ENCODE measurements around the gene RNF34. TPM values are rescaled to one million over a fixed set of nuclear protein-coding genes. Genes with fewer than 3 reads are reported as not detected.
A peak's percentile ranks its signal among the peaks of the same experiment; 100 is the strongest.

Gene RNF34
- total and polyA plus RNA-seq, 2 of the 13 experiments (the other 11 are each of a cell fraction or from before 2014, with no cell fraction given) = 36.8 to 53.2 TPM

DNA sequence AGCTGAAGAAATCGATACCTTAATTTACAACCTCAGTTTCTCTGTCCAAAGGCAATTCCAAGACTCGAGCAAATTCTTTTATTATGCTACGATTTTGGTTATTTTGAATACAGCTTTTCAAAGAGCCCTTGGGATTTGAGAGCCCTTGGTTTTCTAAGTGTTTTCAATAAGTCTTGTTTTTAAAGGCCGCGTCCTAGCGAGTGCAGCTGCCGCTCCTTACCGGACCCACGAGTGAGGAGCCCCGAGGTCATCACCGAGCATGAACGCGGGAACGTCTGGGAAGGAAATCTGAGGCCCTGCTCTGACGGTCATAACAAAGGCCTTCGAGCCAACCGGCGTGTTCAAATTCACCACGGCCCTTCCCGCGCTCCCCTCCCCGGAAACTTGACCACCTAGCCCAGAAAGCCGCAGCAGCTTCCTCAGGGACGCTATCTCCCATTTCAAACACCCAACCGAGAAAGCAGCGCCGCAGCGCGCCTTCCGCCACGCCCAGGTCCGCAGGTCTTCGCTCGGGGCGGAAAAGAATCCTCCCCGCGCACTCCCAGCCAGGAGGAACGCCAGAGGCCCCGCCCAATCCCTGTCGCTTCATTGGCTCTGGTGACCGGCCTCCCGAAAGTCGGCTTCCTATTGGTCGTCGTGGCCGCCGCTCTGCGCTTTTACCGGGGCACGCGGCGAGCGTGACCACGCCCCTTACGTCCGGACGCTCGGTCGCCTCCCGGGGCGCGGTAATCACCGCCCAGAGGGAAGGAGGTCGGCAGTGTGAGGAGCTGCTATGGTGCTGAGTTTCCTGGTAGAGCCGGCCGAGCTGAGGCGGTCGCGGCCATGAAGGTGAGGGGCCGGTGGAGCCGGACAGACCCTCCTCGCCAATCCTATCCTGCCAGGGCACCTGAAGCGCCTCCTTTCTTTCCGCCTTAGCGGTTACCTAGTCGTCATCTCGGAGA is at the start of gene RNF34 (continued):
- no peak for TF ChIP-seq ZKSCAN8 (CRISPR knock-in tag; IDR thresholded peaks at IDR 0.05; ENCODE audit: borderline replicate concordance)
- TF ChIP-seq, protein P1, sequence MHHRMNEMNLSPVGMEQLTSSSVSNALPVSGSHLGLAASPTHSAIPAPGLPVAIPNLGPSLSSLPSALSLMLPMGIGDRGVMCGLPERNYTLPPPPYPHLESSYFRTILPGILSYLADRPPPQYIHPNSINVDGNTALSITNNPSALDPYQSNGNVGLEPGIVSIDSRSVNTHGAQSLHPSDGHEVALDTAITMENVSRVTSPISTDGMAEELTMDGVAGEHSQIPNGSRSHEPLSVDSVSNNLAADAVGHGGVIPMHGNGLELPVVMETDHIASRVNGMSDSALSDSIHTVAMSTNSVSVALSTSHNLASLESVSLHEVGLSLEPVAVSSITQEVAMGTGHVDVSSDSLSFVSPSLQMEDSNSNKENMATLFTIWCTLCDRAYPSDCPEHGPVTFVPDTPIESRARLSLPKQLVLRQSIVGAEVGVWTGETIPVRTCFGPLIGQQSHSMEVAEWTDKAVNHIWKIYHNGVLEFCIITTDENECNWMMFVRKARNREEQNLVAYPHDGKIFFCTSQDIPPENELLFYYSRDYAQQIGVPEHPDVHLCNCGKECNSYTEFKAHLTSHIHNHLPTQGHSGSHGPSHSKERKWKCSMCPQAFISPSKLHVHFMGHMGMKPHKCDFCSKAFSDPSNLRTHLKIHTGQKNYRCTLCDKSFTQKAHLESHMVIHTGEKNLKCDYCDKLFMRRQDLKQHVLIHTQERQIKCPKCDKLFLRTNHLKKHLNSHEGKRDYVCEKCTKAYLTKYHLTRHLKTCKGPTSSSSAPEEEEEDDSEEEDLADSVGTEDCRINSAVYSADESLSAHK (CRISPR knock-in tag; IDR thresholded peaks at IDR 0.05; ENCODE audit: borderline replicate concordance) = no peak
- TF ChIP-seq RARA (CRISPR knock-in tag; IDR thresholded peaks at IDR 0.05) = no peak; the same call in 1 of the 2 replicates
- TF ChIP-seq RFX3 (CRISPR knock-in tag; IDR thresholded peaks at IDR 0.05) = no peak
- TF ChIP-seq ZBTB20 (CRISPR knock-in tag; IDR thresholded peaks at IDR 0.05; ENCODE audit: borderline replicate concordance, low read depth) = no peak
- no peak for TF ChIP-seq GFI1 (CRISPR knock-in tag; IDR thresholded peaks at IDR 0.05; ENCODE audit: borderline replicate concordance)
- 0 out of 4 replicates have a peak, but pooled peaks of 1 of the 2 experiments have one; percentile 4 for TF ChIP-seq NR2F1 (CRISPR knock-in tag; IDR thresholded peaks at IDR 0.05)
- TF ChIP-seq, protein P2, sequence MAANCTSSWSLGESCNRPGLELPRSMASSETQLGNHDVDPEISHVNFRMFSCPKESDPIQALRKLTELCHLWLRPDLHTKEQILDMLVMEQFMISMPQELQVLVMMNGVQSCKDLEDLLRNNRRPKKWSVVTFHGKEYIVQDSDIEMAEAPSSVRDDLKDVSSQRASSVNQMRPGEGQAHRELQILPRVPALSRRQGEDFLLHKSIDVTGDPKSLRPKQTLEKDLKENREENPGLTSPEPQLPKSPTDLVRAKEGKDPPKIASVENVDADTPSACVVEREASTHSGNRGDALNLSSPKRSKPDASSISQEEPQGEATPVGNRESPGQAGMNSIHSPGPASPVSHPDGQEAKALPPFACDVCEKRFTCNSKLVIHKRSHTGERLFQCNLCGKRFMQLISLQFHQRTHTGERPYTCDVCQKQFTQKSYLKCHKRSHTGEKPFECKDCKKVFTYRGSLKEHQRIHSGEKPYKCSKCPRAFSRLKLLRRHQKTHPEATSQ (CRISPR knock-in tag; IDR thresholded peaks at IDR 0.05; ENCODE audit: borderline replicate concordance) = no peak
- peak; percentile 55 for TF ChIP-seq FOSL2 (CRISPR knock-in tag; IDR thresholded peaks at IDR 0.05)
- no peak for TF ChIP-seq PTBP1 (IDR thresholded peaks at IDR 0.05; ENCODE audit: low read depth, low read length, poor library complexity, severe bottlenecking)
- TF ChIP-seq, protein P3, sequence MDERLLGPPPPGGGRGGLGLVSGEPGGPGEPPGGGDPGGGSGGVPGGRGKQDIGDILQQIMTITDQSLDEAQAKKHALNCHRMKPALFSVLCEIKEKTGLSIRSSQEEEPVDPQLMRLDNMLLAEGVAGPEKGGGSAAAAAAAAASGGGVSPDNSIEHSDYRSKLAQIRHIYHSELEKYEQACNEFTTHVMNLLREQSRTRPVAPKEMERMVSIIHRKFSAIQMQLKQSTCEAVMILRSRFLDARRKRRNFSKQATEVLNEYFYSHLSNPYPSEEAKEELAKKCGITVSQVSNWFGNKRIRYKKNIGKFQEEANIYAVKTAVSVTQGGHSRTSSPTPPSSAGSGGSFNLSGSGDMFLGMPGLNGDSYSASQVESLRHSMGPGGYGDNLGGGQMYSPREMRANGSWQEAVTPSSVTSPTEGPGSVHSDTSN (CRISPR knock-in tag; IDR thresholded peaks at IDR 0.05) = peak; percentile 96
- no peak for TF ChIP-seq NPAS2 (CRISPR knock-in tag; IDR thresholded peaks at IDR 0.05; ENCODE audit: borderline replicate concordance)
- TF ChIP-seq, protein P4, sequence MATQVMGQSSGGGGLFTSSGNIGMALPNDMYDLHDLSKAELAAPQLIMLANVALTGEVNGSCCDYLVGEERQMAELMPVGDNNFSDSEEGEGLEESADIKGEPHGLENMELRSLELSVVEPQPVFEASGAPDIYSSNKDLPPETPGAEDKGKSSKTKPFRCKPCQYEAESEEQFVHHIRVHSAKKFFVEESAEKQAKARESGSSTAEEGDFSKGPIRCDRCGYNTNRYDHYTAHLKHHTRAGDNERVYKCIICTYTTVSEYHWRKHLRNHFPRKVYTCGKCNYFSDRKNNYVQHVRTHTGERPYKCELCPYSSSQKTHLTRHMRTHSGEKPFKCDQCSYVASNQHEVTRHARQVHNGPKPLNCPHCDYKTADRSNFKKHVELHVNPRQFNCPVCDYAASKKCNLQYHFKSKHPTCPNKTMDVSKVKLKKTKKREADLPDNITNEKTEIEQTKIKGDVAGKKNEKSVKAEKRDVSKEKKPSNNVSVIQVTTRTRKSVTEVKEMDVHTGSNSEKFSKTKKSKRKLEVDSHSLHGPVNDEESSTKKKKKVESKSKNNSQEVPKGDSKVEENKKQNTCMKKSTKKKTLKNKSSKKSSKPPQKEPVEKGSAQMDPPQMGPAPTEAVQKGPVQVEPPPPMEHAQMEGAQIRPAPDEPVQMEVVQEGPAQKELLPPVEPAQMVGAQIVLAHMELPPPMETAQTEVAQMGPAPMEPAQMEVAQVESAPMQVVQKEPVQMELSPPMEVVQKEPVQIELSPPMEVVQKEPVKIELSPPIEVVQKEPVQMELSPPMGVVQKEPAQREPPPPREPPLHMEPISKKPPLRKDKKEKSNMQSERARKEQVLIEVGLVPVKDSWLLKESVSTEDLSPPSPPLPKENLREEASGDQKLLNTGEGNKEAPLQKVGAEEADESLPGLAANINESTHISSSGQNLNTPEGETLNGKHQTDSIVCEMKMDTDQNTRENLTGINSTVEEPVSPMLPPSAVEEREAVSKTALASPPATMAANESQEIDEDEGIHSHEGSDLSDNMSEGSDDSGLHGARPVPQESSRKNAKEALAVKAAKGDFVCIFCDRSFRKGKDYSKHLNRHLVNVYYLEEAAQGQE (IDR thresholded peaks at IDR 0.05; ENCODE audit: borderline replicate concordance in 1 of 2, low read depth in 1 of 2, low read length in 2 of 2) = peak in 1 of 2 experiments; percentile 67; a peak in 2 of 4 replicates
- TF ChIP-seq SMARCE1 (IDR thresholded peaks at IDR 0.05; ENCODE audit: borderline replicate concordance) = no peak
- TF ChIP-seq ARNT (IDR thresholded peaks at IDR 0.05) = no peak
- TF ChIP-seq KDM5B (CRISPR knock-in tag; IDR thresholded peaks at IDR 0.05; ENCODE audit: borderline replicate concordance) = peak; percentile 72
- TF ChIP-seq ZNF660 (CRISPR knock-in tag; IDR thresholded peaks at IDR 0.05; ENCODE audit: borderline replicate concordance, low read depth) = no peak
- TF ChIP-seq ZSCAN31 (CRISPR knock-in tag; IDR thresholded peaks at IDR 0.05; ENCODE audit: low read depth) = no peak; the same call in none of the 2 replicates
- peak; percentile 96 for TF ChIP-seq POLR2G (IDR thresholded peaks at IDR 0.05; ENCODE audit: low read depth, low read length)
- TF ChIP-seq IKZF1 (IDR thresholded peaks at IDR 0.05) = no peak
